Measurements from ENCODE around the gene BCL2.

Gene BCL2

DNA sequence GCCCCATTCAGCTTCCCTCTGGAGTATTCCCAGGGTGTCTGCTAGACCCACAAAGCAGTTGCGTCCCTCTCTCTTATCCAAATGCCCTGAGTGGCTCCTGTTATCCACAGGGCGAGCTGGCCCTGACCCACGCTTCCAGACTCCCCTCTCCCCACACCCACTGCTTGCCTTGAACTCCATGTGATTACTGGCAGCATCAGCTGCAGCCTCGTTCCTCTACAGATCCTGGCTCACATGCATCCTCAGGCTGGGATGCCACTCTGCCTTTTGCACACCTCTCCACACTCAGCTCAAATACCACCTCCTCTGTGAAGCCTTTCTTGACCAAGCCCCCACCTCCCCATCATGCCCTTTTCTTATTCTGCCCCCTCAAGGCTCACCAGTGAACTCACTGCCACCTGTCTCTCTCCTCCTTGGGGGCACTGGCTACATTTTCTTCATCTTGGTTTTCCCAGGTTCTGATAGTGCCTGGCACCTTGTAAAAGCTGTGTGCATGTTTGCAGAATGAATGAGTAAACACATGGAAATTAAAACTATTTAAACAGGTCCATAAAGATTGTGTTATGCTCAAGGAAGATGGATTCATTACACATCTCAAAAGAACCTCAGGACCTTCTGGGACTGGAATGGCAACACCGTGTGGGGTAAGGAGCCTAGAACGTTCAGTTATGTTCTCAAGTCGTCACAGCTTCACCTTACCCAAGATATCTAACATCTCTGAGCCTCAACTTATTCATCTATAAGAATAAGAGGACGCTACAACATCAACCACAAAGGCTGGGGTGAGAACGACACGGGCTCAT, 165.0 kb downstream of the BCL2 start:
- no peak for DNase-seq

DNA sequence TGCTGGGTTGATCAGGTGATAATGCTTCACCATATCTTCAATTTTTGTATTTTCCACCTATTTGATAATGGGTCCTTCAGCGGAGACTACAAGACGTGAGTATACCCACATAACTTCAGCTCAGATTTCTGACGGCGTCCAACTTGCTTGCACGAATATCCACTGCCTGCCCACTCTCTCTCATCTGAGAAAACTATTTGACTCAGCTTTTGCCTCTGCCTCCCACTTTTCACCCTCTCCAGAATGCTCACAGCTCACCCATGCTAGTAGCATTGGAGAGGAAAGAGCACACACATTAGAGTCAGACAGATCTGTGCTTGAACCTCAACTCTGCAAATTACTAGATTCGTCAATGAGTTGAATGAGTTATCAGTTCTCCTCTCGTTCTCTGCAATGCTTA, 166.8 kb downstream of the BCL2 start:
- no peak for DNase-seq

DNA sequence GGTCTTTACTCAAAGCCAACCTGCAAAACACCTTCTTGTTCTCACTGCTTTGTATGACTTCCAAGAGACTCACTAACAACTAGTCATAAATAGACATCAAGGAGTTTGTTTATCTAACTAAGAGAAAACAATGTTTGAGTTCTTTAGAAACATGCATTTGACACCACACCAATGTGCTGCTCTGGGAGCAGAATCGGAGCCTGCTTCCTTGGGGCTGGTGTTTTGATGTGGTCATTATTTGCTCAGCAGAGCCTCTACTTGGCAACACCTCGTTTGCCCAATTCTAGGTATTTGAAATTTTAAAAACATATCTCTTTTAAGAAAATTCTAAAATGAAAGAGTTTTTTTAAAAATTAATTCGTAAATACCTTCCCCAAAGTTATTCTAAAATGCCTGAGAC, 167.5 kb downstream of the BCL2 start:
- no peak for DNase-seq

GRCh38 chr18:63151539-63151938, 168.0 kb downstream of the BCL2 start:
- no peak for DNase-seq

DNA sequence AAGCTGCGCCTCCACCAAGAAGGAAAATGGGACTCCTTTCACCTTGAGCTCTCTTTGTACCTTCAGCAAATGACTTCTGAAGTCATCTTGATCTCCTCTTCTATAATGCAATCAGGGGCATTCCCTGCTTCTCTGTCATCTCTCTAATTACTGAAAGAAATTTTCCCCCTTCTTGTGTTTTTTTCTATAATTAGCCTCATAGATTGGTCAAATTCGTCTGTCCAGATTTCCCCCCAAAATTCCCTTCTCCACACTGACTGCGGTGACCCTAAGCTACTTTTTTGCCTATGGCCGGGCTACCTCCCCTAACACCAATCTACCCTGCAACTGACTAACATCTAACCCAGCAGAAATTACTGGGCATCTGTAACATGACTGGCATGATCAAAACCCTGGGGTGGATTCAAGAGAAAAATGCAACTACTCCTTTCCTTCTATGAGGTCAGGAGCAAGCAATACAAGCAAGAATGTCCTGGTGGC, 168.6 kb downstream of the BCL2 start:
- DNase-seq, result no peak

- no peak for DNase-seq
Measured at GRCh38 chr18:63150326-63150725, 169.2 kb downstream of the BCL2 start.

DNA sequence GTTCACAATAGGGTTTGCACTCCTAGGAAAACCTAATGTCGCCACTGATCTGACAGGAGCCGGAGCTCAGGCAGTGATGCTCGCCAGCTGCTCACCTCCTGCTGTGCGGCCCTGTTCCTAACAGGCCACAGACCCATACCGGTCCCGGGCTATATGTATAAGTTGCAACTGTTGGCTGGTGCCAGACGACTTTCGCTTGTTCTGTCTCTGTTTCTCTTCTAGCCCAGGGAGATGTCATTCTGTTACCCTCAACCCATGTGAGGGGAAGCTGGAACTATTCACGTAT, 170.3 kb downstream of the BCL2 start:
- no peak for DNase-seq

DNA sequence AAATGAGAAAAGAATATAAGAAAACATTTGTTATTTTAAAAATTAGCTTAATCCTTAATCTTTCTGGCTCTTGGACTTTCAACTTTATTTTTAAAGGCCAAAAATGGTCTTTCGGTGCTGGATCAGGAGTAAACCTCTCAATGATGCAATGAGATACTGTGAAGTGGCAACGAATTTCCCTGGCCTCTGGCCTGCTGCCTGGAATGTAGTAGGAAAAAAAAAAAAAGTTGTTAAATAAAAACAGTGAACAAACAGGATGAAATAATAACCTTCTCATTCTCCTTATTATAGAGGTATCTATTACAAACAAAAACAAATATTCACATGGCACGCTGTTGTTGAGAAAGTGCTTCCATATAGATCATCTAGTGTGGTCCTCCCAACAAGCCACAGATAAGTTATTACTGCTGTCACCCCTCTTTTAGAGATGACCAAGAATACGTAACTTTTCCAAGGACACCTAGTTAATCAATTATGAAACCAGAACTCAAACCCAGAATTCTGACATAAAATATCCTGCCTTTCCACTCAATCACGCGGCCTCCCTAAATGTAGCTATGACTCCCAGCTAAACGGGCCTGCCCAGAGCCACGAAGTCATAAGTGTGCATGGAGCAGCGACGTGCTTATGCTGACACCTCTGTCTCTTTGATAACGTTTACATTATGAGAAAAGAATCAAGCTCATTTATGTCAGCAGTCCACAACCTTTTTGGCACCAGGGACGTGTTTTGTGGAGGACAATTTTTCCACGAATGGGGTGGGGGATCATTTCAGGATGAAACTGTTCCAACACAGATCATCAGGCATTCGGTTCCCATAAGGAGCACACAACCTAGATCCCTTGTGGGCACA, 170.9 kb downstream of the BCL2 start:
- peak; percentile 75 for DNase-seq

DNA sequence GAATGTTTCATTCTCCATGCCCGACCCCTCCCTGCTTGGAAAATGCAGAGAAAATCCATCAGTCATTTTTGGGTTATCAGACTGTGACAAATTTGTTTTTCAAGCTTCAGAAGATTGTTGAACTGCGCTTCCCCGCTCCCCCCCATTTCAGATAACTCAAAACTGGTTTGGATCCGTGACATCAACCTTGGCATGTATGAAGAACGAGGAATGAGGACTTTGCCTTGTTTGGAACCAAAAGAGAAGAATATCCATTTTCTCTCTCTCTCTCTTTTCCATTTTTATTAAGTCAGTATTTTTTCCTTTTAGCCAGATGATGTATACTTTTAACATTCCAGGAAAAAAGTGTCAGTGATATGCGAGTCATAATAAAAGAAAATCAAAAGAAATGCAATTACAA, 171.6 kb downstream of the BCL2 start:
- DNase-seq, result no peak

DNA sequence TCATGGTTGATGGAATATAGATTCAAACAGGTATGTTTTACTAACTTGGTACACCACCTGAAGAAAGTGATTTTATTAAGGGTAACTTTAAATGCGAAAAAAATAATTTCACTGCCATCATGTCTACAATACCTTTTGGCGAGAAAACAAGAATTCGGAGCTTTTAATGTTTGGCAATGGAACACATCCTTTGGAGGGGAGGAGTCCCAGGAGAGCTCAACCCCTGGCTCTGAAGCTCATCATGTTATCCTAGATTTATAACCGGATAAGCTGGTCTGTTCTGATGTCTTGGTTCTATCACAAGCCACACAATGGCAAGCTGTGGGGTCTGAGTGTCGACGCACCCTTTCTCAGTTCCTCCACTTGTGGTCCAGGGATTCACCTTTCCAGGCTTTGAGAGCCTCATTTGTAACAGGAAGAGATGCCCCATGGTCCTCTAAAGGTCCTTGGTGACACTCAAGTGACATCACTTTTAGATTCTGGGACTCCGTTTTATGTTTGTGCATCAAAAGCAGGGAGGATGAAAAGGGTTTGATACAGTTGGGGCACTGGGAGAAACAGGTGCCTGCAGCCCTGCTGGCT, 172.7 kb downstream of the BCL2 start:
- DNase-seq, result no peak

DNA sequence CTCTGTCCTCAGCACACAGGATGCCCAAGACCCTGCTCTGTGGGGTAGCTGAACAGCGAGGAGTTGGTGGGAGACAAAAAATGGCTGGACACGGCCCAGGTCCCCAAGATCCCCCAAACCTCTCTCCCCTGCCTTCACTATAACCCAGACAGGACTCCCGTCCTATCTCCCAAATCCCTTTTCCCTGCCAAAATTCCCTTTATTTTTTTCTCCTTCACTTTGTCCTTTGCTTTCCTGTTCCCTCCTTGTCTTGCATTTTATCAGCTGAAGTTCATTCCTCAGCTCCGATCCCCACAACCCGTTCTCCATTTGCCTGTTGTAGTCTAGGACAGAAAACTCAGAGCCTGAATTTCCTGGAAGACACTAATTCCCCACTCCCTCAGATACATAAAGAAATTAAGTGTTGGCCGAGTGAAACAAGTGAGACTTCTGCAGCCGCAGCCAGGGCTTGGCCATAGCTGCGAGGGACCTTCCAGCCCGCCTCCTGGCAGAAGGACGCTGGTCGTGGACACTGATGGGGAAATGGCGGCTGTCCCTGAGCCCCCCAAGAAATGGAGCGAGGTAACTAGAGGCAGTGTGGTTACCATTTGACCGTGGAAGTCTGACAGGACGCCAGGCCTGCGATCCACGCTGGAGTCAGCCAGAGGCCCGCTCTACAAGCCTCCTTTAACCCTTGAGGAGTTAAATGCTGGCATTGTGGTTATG, 173.6 kb downstream of the BCL2 start:
- no peak for DNase-seq

- no peak for DNase-seq
Measured at GRCh38 chr18:63145166-63145850, 174.3 kb downstream of the BCL2 start.

DNA sequence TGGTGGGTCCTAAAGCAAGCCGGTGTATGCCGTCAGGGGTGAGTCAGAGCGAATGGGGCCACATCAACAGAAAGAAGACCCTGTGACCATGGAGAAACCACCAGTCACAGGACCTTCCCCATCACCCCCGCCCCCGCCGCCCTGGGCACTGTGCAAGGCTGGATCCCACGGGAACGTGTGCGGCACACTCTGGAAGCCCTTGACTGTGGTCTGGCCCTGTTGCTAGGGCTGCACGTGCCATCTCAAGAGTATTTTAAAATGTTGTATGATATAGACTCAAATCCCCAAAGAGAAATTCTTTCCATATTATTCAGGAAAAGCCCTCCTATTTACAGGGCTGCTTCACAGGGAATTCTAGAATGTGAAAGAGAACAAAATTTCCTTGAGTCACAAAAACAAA, 174.8 kb downstream of the BCL2 start:
- peak; percentile 59 for DNase-seq

DNA sequence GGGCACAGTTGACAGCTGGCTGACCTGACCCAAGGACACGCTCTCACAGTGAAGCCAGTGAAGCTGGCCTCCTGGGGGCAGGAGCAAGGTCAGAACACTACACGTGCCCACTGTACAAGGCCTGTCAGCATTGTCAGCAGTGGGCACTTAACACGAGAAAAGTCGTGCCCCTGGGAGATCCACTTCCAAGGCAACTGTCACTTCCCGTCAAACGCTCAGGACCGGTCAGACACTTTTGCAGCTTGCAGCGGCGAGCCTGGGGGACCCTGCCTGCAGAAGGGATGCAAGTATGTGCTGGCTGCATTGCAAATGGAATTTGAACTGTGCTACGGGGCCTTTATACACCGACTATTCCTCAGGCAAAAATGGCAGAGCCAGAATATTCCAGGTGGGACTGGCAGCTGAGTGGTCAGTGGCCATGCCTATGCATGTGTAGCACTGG, 176.2 kb downstream of the BCL2 start:
- DNase-seq, result no peak

DNA sequence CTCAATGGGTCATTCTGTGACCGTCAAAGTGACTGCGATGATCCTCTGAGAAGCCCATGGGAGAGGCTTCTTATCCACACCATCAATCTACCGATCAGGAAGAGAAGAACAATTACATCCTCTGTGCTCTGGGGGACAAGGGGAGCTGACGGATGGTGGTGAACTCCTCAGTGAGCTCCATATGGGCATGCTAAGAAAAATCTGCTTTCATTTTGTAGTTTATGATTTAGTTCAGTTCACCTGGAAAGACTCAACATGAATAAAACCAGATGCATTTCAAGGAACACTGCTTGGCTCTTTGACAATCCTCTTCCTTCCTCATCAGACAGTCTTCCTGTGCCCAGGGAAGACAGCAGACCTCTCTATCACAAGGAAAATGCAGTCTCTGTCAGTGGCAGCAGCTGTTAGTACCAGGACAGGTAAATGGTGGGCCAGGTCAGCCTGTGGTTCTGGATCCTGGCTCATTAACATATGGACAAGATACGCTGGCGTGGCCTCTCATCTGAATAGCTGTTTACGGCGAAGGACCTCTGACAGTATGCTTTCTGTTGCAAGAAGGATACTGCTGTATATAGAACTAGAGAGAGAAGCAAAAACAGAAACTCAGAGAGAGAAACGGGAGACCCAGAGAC, 176.9 kb downstream of the BCL2 start:
- no peak for DNase-seq

GRCh38 chr18:63141778-63142176, 177.8 kb downstream of the BCL2 start:
- DNase-seq, result no peak

DNA sequence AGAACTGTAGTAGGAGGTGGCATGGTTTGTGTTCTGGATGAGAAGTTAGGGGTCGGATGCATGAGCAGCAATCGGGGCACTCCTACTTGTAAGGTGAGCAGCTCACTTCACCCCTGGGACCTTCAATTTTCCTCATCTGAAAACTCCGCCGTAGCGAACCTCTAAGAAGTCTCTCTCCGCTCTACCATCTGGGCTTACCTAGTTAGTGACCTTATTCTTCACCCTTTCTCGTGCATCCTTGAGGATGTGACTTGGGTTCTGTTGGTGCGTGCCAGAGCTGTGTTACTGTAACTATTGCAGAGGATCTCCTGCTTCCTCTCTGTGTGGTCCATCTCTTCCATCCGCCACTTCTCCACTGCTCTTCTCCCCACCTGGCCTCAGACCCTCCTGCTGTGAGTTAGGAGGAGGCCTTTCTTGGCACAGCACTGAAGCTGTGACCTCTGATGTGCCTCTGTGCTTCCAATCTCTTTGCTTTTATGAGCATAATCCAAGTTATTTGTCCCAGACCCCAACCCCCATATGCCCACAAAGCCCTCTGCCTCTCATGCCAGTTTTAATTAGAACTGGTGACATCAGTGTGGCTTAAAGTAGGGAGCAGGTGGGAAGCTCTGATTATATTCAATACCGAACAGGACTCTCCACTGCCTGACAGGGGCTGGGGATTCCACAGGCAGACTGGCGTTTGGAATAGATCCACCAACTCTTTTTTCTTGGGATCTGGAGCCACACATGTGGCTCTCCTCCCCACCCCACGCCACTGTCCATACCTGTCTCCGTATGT, 178.4 kb downstream of the BCL2 start:
- no peak for DNase-seq

DNA sequence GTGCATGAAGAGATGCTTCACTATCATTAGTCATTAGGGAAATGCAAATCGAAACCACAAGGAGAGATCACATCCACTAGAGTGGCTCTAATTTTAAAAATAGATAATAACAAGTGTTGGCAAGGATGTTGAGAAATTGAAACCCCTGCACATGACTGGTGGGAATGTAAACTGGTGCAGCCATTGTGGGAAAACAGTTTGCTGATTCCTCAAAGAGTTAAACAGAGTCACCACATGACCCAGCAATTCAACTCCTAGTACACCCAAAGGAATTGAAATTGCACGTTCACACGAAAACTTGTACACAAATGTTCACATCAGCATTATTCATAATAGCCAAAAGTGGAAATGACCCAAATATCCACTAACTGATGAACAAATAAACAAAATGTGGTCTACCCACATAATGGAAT, 179.5 kb downstream of the BCL2 start:
- no peak for DNase-seq

GRCh38 chr18:63138436-63139340, 180.9 kb downstream of the BCL2 start:
- peak; percentile 22 for DNase-seq

GRCh38 chr18:63137999-63138435, 181.6 kb downstream of the BCL2 start:
- DNase-seq, result no peak

All from fibroblast of skin of right biceps (primary cell).